NCI-H2107 treated with DMSO at 0.1 percent for 48 hours (cell line): ENCODE results near the gene LRRC10.

Experiments used
- DNase-seq: peaks from one replicate; lab custom pipeline; 2025; ENCODE audit not compliant: unreplicated experiment; lab: John Stamatoyannopoulos, UW

Gene LRRC10, protein sequence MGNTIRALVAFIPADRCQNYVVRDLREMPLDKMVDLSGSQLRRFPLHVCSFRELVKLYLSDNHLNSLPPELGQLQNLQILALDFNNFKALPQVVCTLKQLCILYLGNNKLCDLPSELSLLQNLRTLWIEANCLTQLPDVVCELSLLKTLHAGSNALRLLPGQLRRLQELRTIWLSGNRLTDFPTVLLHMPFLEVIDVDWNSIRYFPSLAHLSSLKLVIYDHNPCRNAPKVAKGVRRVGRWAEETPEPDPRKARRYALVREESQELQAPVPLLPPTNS

GRCh38 chr12:69610729-69611128, at the start of gene LRRC10:
LRRC10 (minus strand) TSS chr12:69610907; CDS start chr12:69610838, 69 bp downstream.
- no peak for DNase-seq

- no peak for DNase-seq
These were observed 49.6 kb upstream of the LRRC10 start for GRCh38 chr12:69660164-69660863.

- DNase-seq = no peak
These were observed 47.5 kb upstream of the LRRC10 start for GRCh38 chr12:69658203-69658602.

DNA sequence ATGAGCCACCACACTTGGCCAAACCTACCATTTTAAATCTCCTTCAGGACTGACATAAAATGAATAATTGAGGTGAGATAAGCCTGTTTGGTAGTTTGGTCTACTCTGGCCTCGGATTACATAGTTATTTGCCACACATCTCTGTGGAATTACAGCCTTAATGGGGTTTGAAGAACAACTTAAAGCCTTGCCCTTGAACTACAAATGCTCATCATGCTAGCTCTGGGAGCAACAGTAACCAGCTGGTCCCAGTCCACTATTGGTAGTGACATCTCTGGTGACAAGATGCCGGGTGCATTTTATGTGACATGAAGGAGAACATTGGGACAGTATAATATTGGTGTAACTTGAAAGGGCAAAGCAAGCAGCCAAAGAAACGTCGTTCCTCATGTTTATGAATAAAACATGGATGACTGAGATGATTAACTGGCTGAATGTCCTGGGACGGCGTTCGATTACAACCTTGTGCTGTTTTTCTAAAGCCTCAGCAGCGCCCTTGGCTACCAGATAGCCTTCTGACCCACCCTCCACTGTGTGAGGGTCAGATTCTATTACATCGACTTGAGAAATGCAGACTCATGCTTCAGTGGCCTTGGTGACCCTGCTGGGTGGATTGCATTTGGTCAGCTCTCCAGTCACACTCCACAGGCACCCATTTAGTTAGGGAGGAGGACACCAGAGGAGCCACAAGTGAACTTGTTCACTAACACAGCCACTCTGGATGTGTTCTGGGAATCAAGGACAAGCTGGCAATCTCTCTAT, 46.9 kb upstream of the LRRC10 start:
- no peak for DNase-seq

GRCh38 chr12:69655616-69656340, 45.1 kb upstream of the LRRC10 start:
- DNase-seq = no peak

- DNase-seq = no peak
These were observed 43.0 kb upstream of the LRRC10 start for GRCh38 chr12:69653703-69654102.

- no peak for DNase-seq
These were observed 41.2 kb upstream of the LRRC10 start for GRCh38 chr12:69651922-69652321.

DNA sequence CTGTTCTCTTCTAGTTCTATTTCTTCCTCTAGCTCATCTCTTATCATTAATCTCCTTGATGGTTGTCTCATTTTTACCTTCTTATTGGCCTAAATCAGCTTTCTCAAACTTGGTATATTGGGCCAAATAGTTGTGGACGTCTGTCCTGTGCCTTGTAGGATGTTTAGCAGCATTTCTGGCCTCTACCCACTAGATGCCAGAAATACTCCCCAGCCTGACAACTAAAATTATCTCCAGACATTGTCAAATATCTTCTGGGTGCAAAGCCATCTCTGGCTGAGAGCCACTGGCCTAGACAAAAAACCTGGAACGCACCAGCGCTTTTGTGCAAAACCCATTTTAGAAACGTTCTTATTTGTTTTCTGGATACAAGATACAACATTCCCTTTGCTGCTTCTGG, 38.8 kb upstream of the LRRC10 start:
- no peak for DNase-seq

GRCh38 chr12:69648476-69648875, 37.8 kb upstream of the LRRC10 start:
- no peak for DNase-seq

GRCh38 chr12:69647178-69647577, 36.5 kb upstream of the LRRC10 start:
- no peak for DNase-seq

GRCh38 chr12:69645031-69645430, 34.3 kb upstream of the LRRC10 start:
- DNase-seq = no peak

- DNase-seq = no peak
These were observed 33.8 kb upstream of the LRRC10 start for GRCh38 chr12:69644511-69644910.

DNA sequence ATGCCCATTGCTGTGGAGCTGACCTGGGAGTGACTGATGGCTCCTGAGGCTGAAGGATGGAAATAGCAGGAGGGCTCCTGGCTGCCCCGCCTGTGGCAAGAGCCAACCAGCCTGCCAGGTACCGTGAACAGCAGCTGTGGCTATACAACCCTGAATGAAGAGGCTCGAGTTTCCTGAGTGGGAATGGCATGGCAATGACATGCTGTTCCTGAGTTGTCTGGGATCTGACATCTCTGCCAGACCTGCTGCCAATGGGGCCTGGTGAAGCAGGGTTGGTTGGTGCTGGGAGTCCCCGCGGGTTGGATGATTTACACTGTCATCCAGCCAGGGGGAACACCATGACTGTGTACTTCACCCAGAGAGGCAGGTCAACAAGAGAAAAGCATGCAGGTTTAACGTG, 31.8 kb upstream of the LRRC10 start:
- peak; percentile 46 for DNase-seq

DNA sequence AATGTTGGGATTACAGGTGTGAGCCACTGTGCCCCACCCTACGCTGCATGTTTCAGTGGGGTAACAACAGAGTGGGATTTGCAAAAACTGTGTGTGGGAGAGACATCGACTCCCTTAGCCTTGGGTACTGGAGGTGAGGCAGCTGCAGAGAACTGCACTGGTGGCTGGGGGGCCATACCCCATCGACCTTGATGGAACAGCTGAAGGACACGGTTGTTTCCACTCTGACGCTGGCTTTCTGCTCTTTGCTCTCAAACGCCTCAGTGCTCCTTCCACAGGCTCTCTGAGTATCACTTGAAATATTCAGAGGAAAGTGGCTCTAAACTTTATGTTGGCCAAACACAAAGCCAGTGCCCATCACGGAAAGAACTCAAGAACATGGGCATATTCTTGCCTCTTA, 30.8 kb upstream of the LRRC10 start:
- DNase-seq = no peak

DNA sequence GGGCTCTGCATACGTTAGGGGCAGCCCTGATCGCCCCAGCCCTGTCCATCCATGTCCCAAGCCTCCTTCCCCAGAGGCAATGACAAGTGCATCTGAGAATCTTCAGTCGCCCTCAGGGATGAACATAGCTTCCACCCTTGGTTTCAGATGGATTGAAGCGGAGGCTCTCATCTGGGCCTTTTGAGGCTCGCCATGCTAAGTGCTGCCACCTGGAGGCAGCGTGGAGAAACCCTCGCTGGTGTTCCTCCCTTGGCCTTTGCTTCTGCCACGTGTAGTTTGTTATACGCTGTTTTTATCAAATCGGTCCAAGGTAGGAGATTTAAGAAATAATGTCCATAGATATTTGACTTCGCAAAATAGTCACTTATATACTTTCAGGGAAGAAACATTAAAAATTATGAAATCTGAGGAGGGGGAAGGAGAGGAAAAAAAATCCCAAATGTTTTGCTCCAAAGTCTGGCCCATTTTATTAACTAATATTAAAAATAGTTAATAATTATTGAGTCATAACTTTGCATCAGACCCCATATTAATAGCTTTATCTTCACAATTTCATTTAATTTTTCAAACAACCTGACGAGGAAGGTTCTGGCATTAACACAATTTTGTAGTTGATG, 28.8 kb upstream of the LRRC10 start:
- DNase-seq = peak; percentile 14

DNA sequence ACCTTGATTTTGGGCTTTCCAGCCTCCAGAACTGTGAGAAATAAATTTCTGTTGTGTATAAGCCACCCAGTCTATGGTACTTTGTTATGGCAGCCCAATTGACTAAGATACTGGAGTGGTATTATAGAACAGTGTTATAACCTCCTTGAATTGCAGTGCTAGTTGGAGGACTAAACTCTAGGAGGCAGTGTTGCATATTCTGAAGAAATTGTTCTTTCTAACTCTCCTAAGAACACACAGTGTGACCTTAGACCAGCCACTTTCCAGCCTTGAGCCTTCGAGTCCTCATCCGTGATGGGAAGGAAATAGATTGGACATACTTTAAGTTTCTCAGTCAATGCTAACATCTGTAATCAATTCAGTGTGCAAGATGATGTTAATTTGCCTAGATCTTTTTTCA, 22.4 kb upstream of the LRRC10 start:
- DNase-seq = no peak

GRCh38 chr12:69630191-69630590, 19.5 kb upstream of the LRRC10 start:
- no peak for DNase-seq

DNA sequence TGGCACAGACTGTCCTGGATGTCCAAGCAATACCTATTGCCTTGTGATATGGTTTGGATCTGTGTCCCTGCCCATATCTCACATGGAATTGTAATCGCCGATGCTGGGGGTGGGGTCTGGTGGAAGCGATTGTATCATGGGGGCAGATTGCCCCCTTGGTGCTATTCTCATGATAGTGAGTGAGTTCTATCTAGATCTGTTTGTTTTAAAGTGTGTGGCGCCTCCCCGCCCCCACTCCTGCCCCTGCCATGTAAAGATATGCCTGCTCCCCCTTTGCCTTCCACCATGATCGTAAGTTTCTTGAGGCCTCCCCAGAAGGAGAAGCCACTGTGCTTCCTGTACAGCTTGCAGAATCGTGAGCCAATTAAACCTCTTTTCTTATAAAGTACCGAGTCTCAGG, 16.8 kb upstream of the LRRC10 start:
- no peak for DNase-seq

GRCh38 chr12:69623970-69624369, 13.3 kb upstream of the LRRC10 start:
- DNase-seq = peak; percentile 67

- no peak for DNase-seq
These were observed 10.8 kb upstream of the LRRC10 start for GRCh38 chr12:69621551-69621950.

DNA sequence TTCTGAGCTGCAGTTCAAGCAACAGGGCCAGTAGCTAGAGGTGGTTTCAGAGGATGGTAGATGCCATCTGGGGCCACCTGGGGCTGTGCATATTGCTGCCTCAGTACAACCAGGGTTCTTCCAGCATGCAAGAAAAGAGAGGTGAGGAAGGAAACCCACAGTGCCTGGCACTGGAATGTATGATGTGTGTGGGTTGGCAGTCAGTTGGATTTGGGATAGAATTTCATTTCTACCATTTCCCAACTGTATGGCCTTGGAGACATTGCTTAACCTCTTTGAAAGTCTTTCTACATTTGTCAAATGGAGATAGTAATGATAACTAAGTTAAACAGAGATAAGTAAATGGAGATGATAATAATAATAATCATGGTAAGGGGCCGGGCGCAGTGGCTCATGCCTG, 10.2 kb upstream of the LRRC10 start:
- no peak for DNase-seq
